ENCODE measurements around the gene NTN1. TPM values are rescaled to one million over a fixed set of nuclear protein-coding genes. Genes with fewer than 3 reads are reported as not detected.

NTN1 gene
- total RNA-seq, 2 donors from 2014 or later = 0.59 to 1.2 TPM

- peak overlapping the region in 1 of 2 donors; percentile 68 for H3K27ac Mint-ChIP-seq
- H3K36me3 Mint-ChIP-seq = peaks cover 0 to 14% of the 10 kb centered on the region in 2 donors
- DNase-seq (ENCODE audit: low spot score in 2 of 2) (peak in 1 of 2 donors; percentile 23), ATAC-seq (no peak)
- H3K9me3 Mint-ChIP-seq = no peaks in the 10 kb centered on the region
Measured at GRCh38 chr17:9022573-9023391, 1.5 kb downstream of the NTN1 start.

GRCh38 chr17:9023392-9024218 is 2.3 kb downstream of the NTN1 start:
- Mint-ChIP-seq H3K9me3 (no peaks in the 10 kb centered on the region), H3K36me3 (peaks cover 0 to 14% of the 10 kb centered on the region in 2 donors), H3K27ac (no peak overlapping the region)
- DNase-seq (ENCODE audit: low spot score in 2 of 2) (no peak), ATAC-seq (no peak)

GRCh38 chr17:9024497-9024896 is 3.2 kb downstream of the NTN1 start:
- no peaks in the 10 kb centered on the region for H3K9me3 Mint-ChIP-seq
- DNase-seq (ENCODE audit: low spot score in 2 of 2) (no peak), ATAC-seq (no peak)
- H3K27ac Mint-ChIP-seq = no peak overlapping the region
- peaks cover 0 to 14% of the 10 kb centered on the region in 2 donors for H3K36me3 Mint-ChIP-seq

- DNase-seq (ENCODE audit: low spot score in 2 of 2) = no peak
- Mint-ChIP-seq H3K36me3 (peaks cover 0 to 14% of the 10 kb centered on the region in 2 donors), H3K9me3 (no peaks in the 10 kb centered on the region), H3K27ac (no peak overlapping the region)
- no peak for ATAC-seq
Measured at GRCh38 chr17:9026741-9027140, 5.4 kb downstream of the NTN1 start.

GRCh38 chr17:9028202-9028987 is 7.1 kb downstream of the NTN1 start:
- no peaks in the 10 kb centered on the region for H3K9me3 Mint-ChIP-seq
- no peak for DNase-seq (ENCODE audit: low spot score in 2 of 2)
- no peak for ATAC-seq
- H3K27ac Mint-ChIP-seq = no peak overlapping the region
- peaks cover 0 to 10% of the 10 kb centered on the region in 2 donors for H3K36me3 Mint-ChIP-seq

GRCh38 chr17:9028988-9029570 is 7.8 kb downstream of the NTN1 start:
- no peak for ATAC-seq
- no peak for DNase-seq (ENCODE audit: low spot score in 2 of 2)

GRCh38 chr17:9032151-9032550 is 10.8 kb downstream of the NTN1 start:
- no peaks in the 10 kb centered on the region for H3K36me3 Mint-ChIP-seq
- no peak for ATAC-seq
- H3K27ac Mint-ChIP-seq = no peak overlapping the region
- H3K9me3 Mint-ChIP-seq = no peaks in the 10 kb centered on the region
- no peak for DNase-seq (ENCODE audit: low spot score in 2 of 2)

More at GRCh38 chr17:9028988-9029570, 7.8 kb downstream of the NTN1 start:
- Mint-ChIP-seq H3K27ac (no peak overlapping the region), H3K36me3 (peaks cover 0 to 10% of the 10 kb centered on the region in 2 donors), H3K9me3 (no peaks in the 10 kb centered on the region)

GRCh38 chr17:9032583-9032982 is 11.3 kb downstream of the NTN1 start:
- H3K9me3 Mint-ChIP-seq = no peaks in the 10 kb centered on the region
- no peaks in the 10 kb centered on the region for H3K36me3 Mint-ChIP-seq
- DNase-seq (ENCODE audit: low spot score in 2 of 2) (no peak), ATAC-seq (no peak)
- no peak overlapping the region for H3K27ac Mint-ChIP-seq

- Mint-ChIP-seq H3K36me3 (no peaks in the 10 kb centered on the region), H3K27ac (no peak overlapping the region), H3K9me3 (peaks cover 0 to 3% of the 10 kb centered on the region in 2 donors)
- DNase-seq (ENCODE audit: low spot score in 2 of 2) (no peak), ATAC-seq (no peak)
Measured at GRCh38 chr17:9035249-9035648, 13.9 kb downstream of the NTN1 start.

GRCh38 chr17:9036336-9036735 is 15.0 kb downstream of the NTN1 start:
- Mint-ChIP-seq H3K36me3 (peaks cover 0 to 6% of the 10 kb centered on the region in 2 donors), H3K9me3 (peaks cover 0 to 9% of the 10 kb centered on the region in 2 donors), H3K27ac (no peak overlapping the region)
- DNase-seq (ENCODE audit: low spot score in 2 of 2) (no peak), ATAC-seq (no peak)

GRCh38 chr17:9037736-9038135 is 16.4 kb downstream of the NTN1 start:
- Mint-ChIP-seq H3K9me3 (peaks cover 0 to 10% of the 10 kb centered on the region in 2 donors), H3K27ac (no peak overlapping the region), H3K36me3 (peaks cover 0 to 8% of the 10 kb centered on the region in 2 donors)

GRCh38 chr17:9038380-9038779 is 17.1 kb downstream of the NTN1 start:
- DNase-seq (ENCODE audit: low spot score in 2 of 2) (no peak), ATAC-seq (no peak)
- Mint-ChIP-seq H3K27ac (no peak overlapping the region), H3K36me3 (peaks cover 0 to 8% of the 10 kb centered on the region in 2 donors), H3K9me3 (peaks cover 0 to 10% of the 10 kb centered on the region in 2 donors)

More at GRCh38 chr17:9037736-9038135, 16.4 kb downstream of the NTN1 start:
- ATAC-seq (no peak), DNase-seq (ENCODE audit: low spot score in 2 of 2) (no peak)

GRCh38 chr17:9044772-9045463 is 23.6 kb downstream of the NTN1 start:
- Mint-ChIP-seq H3K36me3 (peaks cover 0 to 8% of the 10 kb centered on the region in 2 donors), H3K27ac (no peak overlapping the region), H3K9me3 (peaks cover 0 to 7% of the 10 kb centered on the region in 2 donors)
- ATAC-seq = no peak
- DNase-seq (ENCODE audit: low spot score in 2 of 2) = no peak

- DNase-seq (ENCODE audit: low spot score in 2 of 2) (no peak), ATAC-seq (no peak)
- peaks cover 0 to 5% of the 10 kb centered on the region in 2 donors for H3K36me3 Mint-ChIP-seq
- H3K9me3 Mint-ChIP-seq = peaks cover 0 to 4% of the 10 kb centered on the region in 2 donors
- H3K27ac Mint-ChIP-seq = no peak overlapping the region
Measured at GRCh38 chr17:9050801-9051401, 29.6 kb downstream of the NTN1 start.

- Mint-ChIP-seq H3K27ac (no peak overlapping the region), H3K36me3 (peaks cover 0 to 5% of the 10 kb centered on the region in 2 donors), H3K9me3 (peaks cover 0 to 4% of the 10 kb centered on the region in 2 donors)
- ATAC-seq (no peak), DNase-seq (ENCODE audit: low spot score in 2 of 2) (no peak)
Measured at GRCh38 chr17:9051561-9051960, 30.3 kb downstream of the NTN1 start.

Data from activated naive CD4-positive, alpha-beta T cell treated with anti-CD3 and anti-CD28 coated beads, Interleukin-2, amount 50 U/mL, for 72 hours (primary cell).